Activated B cell treated with CpG ODN at 0.5 μM for 24 hours (primary cell): ENCODE data around the gene MYRIP. TPM values are rescaled to one million over a fixed set of nuclear protein-coding genes. Genes with fewer than 3 reads are reported as not detected.

ENCODE experiments used
- ATAC-seq: fragments of 200-7000 bp; cut with Tn5 transposase; one replicate; pipeline ENCODE4 v1.10.0; 2021; ENCODE audit warnings: low read depth, mild to moderate bottlenecking, moderate library complexity
- CTCF ChIA-PET: fragments of 350-600 bp; sonication (Branson Sonifier 250); formaldehyde crosslinking; loops from one replicate; lab custom pipeline; 2021; ENCODE audit warnings: antibody characterized with exemption; lab: Charles Lee
- POLR2A ChIA-PET: fragments of 350-600 bp; sonication (Branson Sonifier 250); formaldehyde crosslinking; loops from one replicate; lab custom pipeline; 2021; ENCODE audit warnings: antibody characterized with exemption; lab: Charles Lee
- DNase-seq: peaks from one replicate; pipeline ENCODE4 v3.0.0; 2022
- H3K27ac Mint-ChIP-seq: one replicate; pipeline ENCODE4 v1.8.0; 2020; ENCODE audit warnings: mixed read lengths
- H3K27me3 Mint-ChIP-seq: one replicate; pipeline ENCODE4 v1.8.0; 2021; ENCODE audit warnings: mixed read lengths
- H3K36me3 Mint-ChIP-seq: one replicate; pipeline ENCODE4 v1.8.0; 2021; ENCODE audit warnings: low read depth, mixed read lengths
- H3K4me1 Mint-ChIP-seq: one replicate; pipeline ENCODE4 v1.8.0; 2021; ENCODE audit warnings: mixed read lengths
- H3K4me3 Mint-ChIP-seq: one replicate; pipeline ENCODE4 v1.8.0; 2020; ENCODE audit warnings: mild to moderate bottlenecking, mixed read lengths
- H3K9me3 Mint-ChIP-seq: one replicate; pipeline ENCODE4 v1.8.0; 2020; ENCODE audit warnings: mixed read lengths
- CTCF ChIP-seq: fragments of 200-600 bp; IDR thresholded peaks from one replicate; pipeline ENCODE4 v1.8.0; 2022; ENCODE audit warnings: antibody characterized with exemption, mild to moderate bottlenecking
- intact Hi-C: fragments of 100-400 bp; cut with micrococcal nuclease; formaldehyde crosslinking; loops from one replicate; pipeline ENCODE4 v1.15.1; 2024
- total RNA-seq: library from RNA; stranded (reverse); gene quantifications from 2 replicates; pipeline ENCODE4 v1.2.3, GENCODE V29; 2022

MYRIP gene
- total RNA-seq, 1 donor from 2014 or later = 0.20 TPM

DNA sequence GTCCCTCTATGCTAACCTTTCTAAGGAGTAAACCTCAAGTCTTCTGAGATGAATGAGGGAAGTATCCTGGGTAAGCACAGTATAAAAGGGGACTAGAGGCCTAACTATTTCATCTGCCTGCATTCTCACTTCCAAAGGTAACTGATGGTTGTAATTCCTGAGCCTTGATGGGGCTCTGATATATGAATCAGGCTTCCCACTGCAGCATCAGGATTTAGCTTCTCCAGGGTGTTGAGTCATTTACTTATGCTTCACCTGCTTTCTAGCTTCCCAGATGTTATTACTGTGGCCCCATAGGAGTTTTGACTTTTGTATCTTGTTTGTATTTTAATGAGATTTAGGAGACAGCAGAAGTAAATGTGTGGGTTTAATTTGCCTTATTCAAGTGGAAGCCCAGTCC lies 292.8 kb downstream of the MYRIP start:
- POLR2A ChIA-PET = no interaction called here
- intact Hi-C loops = no loop called here
- Mint-ChIP-seq H3K9me3 (peaks cover 7% of the 10 kb centered on the region), H3K36me3 (no peaks in the 10 kb centered on the region), H3K27ac (no peak overlapping the region), H3K4me1 (no peaks in the 10 kb centered on the region), H3K27me3 (peaks cover 2% of the 10 kb centered on the region), H3K4me3 (no peak overlapping the region)
- DNase-seq = no peak
- ATAC-seq = no peak
- CTCF ChIA-PET = no interaction called here
- no peak for TF ChIP-seq CTCF

- ChIA-PET POLR2A (no interaction called here), CTCF (no interaction called here)
- Mint-ChIP-seq H3K4me3 (no peak overlapping the region), H3K36me3 (no peaks in the 10 kb centered on the region), H3K27ac (no peak overlapping the region), H3K4me1 (no peaks in the 10 kb centered on the region), H3K27me3 (peaks cover 2% of the 10 kb centered on the region), H3K9me3 (peaks cover 7% of the 10 kb centered on the region)
- TF ChIP-seq CTCF = no peak
- DNase-seq (no peak), ATAC-seq (no peak)
- intact Hi-C loops = no loop called here
These were observed 294.4 kb downstream of the MYRIP start for GRCh38 chr3:40103829-40104228.

DNA sequence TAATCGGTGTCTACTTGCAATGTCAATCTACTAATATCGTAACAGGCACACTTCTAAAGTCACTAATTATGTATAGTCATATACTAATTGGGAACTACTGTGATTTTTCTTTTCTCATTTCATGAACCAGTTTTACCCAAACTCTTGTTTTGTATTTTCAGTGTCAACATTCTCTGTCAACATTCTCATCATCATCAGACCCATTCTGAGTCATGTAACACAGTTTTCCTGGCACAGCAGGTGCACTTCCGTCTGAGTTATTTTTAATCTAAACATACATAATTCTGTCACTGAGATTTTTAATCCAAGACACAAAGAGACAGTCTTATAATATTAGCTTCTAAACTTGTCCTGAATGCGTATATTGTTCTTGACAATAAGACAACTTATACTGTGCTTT lies 295.0 kb downstream of the MYRIP start:
- peaks cover 7% of the 10 kb centered on the region for H3K9me3 Mint-ChIP-seq
- ATAC-seq (no peak), DNase-seq (no peak)
- no peaks in the 10 kb centered on the region for H3K36me3 Mint-ChIP-seq
- no peak for TF ChIP-seq CTCF
- H3K4me3 Mint-ChIP-seq = no peak overlapping the region
- ChIA-PET POLR2A (no interaction called here), CTCF (no interaction called here)
- H3K27me3 Mint-ChIP-seq = peaks cover 2% of the 10 kb centered on the region
- H3K4me1 Mint-ChIP-seq = no peaks in the 10 kb centered on the region
- intact Hi-C loops = no loop called here
- no peak overlapping the region for H3K27ac Mint-ChIP-seq

DNA sequence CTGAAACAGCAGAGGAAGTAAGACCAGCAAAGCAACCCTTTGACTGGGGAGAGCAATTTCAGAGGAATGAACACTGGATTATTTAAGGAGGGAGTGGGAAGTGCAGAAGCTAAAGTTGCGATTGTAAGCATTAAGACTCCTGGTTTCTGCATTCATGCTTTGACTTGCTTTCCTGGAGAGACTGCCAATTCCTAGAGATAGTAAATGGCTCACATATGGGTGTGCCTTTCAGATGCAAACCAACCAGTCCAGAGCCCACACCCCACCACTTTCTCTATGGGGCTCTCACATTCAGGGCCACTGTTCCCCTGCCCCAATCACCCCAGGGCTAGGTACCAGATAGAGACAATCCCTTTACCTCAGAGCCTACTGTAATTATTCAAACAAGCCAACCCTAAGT lies 299.2 kb downstream of the MYRIP start:
- no peak overlapping the region for H3K4me3 Mint-ChIP-seq

More for the DNA sequence above, 299.2 kb downstream of the MYRIP start:
- CTCF ChIA-PET = no interaction called here
- TF ChIP-seq CTCF = no peak
- no peak overlapping the region for H3K27ac Mint-ChIP-seq
- H3K36me3 Mint-ChIP-seq = no peaks in the 10 kb centered on the region
- H3K27me3 Mint-ChIP-seq = no peaks in the 10 kb centered on the region
- DNase-seq = no peak
- H3K4me1 Mint-ChIP-seq = no peaks in the 10 kb centered on the region
- ATAC-seq = no peak
- intact Hi-C loops = no loop called here
- H3K9me3 Mint-ChIP-seq = no peaks in the 10 kb centered on the region
- POLR2A ChIA-PET = no interaction called here
